GM23338 (cell line): ENCODE measurements around the gene ARHGAP10. TPM values are rescaled to one million over a fixed set of nuclear protein-coding genes. Genes with fewer than 3 reads are reported as not detected.

ENCODE experiments used
- ATAC-seq: fragments of 200-7000 bp; cut with Tn5 transposase; 3 replicates; pipeline ENCODE4 v1.9.1; 2020
- DNase-seq: peaks from one replicate; pipeline ENCODE4 v3.0.0-alpha.2; 2015; ENCODE audit warnings: low spot score
- H2AFZ ChIP-seq: fragments of 200-600 bp; sonication (generic); 2 replicates; pipeline ENCODE4 v1.8.0; 2016; ENCODE audit warnings: antibody characterized with exemption, mild to moderate bottlenecking, moderate library complexity
- H3F3A ChIP-seq: fragments of 200-600 bp; sonication (generic); replicated peaks from 2 replicates; pipeline ENCODE4 v1.8.0; 2017; ENCODE audit warnings: antibody characterized with exemption, mixed run types, low read depth
- H3K27ac ChIP-seq: fragments of 200-600 bp; sonication (generic); 2 replicates; pipeline ENCODE4 v1.6.1; 2016; ENCODE audit warnings: low read depth
- H3K27me3 ChIP-seq: fragments of 200-600 bp; sonication (generic); 2 replicates; pipeline ENCODE4 v1.8.0; 2016; ENCODE audit warnings: mild to moderate bottlenecking, mixed run types, moderate library complexity; ENCODE audit not compliant: insufficient read depth
- H3K36me3 ChIP-seq: fragments of 200-600 bp; sonication (generic); 2 replicates; pipeline ENCODE4 v1.8.0; 2016; ENCODE audit warnings: mild to moderate bottlenecking; ENCODE audit not compliant: insufficient read depth
- H3K4me1 ChIP-seq: fragments of 200-600 bp; sonication (generic); 2 replicates; pipeline ENCODE4 v1.8.0; 2016; ENCODE audit warnings: mild to moderate bottlenecking, moderate library complexity; ENCODE audit not compliant: insufficient read depth
- H3K4me2 ChIP-seq: fragments of 200-600 bp; sonication (generic); 2 replicates; pipeline ENCODE4 v1.7.1; 2017; ENCODE audit warnings: mixed run types
- H3K4me3 ChIP-seq: fragments of 200-600 bp; sonication (generic); 2 replicates; pipeline ENCODE4 v1.6.1; 2016; ENCODE audit warnings: mixed run types
- H3K79me2 ChIP-seq: fragments of 200-600 bp; sonication (generic); replicated peaks from 2 replicates; pipeline ENCODE4 v1.8.0; 2017; ENCODE audit warnings: mild to moderate bottlenecking; ENCODE audit not compliant: insufficient read depth
- H3K9me2 ChIP-seq: fragments of 200-600 bp; sonication (generic); 2 replicates; pipeline ENCODE4 v1.8.0; 2017; ENCODE audit not compliant: insufficient read depth
- H4K20me1 ChIP-seq: fragments of 200-600 bp; sonication (generic); replicated peaks from 2 replicates; pipeline ENCODE4 v1.8.0; 2017; ENCODE audit warnings: mild to moderate bottlenecking; ENCODE audit not compliant: insufficient read depth
- H3K27ac Mint-ChIP-seq: 2 replicates; pipeline ENCODE4 v1.8.0; 2020; ENCODE audit warnings: inconsistent platforms, mild to moderate bottlenecking, moderate library complexity, mixed read lengths
- H3K27me3 Mint-ChIP-seq: 3 replicates; pipeline ENCODE4 v1.8.0; 2022; ENCODE audit warnings: low read depth, mild to moderate bottlenecking, moderate library complexity, mixed read lengths, inconsistent platforms; ENCODE audit not compliant: insufficient read depth, poor library complexity
- H3K36me3 Mint-ChIP-seq: 3 replicates; pipeline ENCODE4 v1.8.0; 2021; ENCODE audit warnings: low read depth, mild to moderate bottlenecking, inconsistent platforms, moderate library complexity, mixed read lengths
- H3K4me1 Mint-ChIP-seq: 3 replicates; pipeline ENCODE4 v1.8.0; 2020; ENCODE audit warnings: mild to moderate bottlenecking, inconsistent platforms, mixed read lengths
- H3K4me3 Mint-ChIP-seq: 3 replicates; pipeline ENCODE4 v1.8.0; 2021; ENCODE audit warnings: moderate library complexity, mild to moderate bottlenecking, inconsistent platforms, mixed read lengths
- H3K9me3 Mint-ChIP-seq: 3 replicates; pipeline ENCODE4 v1.8.0; 2020; ENCODE audit warnings: moderate library complexity, mild to moderate bottlenecking, inconsistent platforms, mixed read lengths
- CREB1 ChIP-seq: fragments of 250-450 bp; sonication (Bioruptor Pico); IDR thresholded peaks from 2 replicates; pipeline ENCODE4 v1.5.0; 2020; ENCODE audit warnings: low read depth, mild to moderate bottlenecking, moderate library complexity
- EZH2phosphoT487 ChIP-seq: fragments of 200-600 bp; sonication (generic); IDR thresholded peaks from one replicate; pipeline ENCODE4 v1.8.1; 2018; ENCODE audit warnings: antibody characterized with exemption; ENCODE audit not compliant: unreplicated experiment
- STAT1 ChIP-seq: IDR thresholded peaks from one replicate; pipeline ENCODE4 v1.6.1; 2016; ENCODE audit warnings: antibody characterized with exemption; ENCODE audit not compliant: unreplicated experiment
- ZNF114 ChIP-seq: fragments of 250-450 bp; sonication (Bioruptor Pico); IDR thresholded peaks from 2 replicates; pipeline ENCODE4 v1.5.0; 2020; ENCODE audit warnings: mild to moderate bottlenecking, moderate library complexity
- ZNF331 ChIP-seq: fragments of 250-450 bp; sonication (Bioruptor Pico); IDR thresholded peaks from 2 replicates; pipeline ENCODE4 v1.5.0; 2020; ENCODE audit warnings: low read depth, mild to moderate bottlenecking, moderate library complexity
- ZNF462 ChIP-seq: fragments of 250-450 bp; sonication (Bioruptor Pico); IDR thresholded peaks from 2 replicates; pipeline ENCODE4 v1.5.0; 2020; ENCODE audit warnings: mild to moderate bottlenecking, moderate library complexity
- polyA plus RNA-seq: library from polyadenylated mRNA; unstranded; fragments of >200 nt; fragmentation: Nextera tagmentation; extraction: Ambion mirVana; gene quantifications from 2 replicates; pipeline ENCODE4 v1.2.1, GENCODE V29; 2016
- total RNA-seq: library from RNA; depleted of rRNA; stranded (reverse); fragments of >200 nt; shearing (Covaris generic); gene quantifications from 2 replicates; pipeline ENCODE4 v1.2.3, GENCODE V29; 2014
- TF ChIP-seq, protein P1 (sequence below): IDR thresholded peaks from one replicate; pipeline ENCODE4 v1.6.1; 2018; ENCODE audit warnings: antibody characterized with exemption; ENCODE audit not compliant: unreplicated experiment
- TF ChIP-seq, protein P2 (sequence below): IDR thresholded peaks from 2 replicates; pipeline ENCODE4 v1.6.1; 2016; ENCODE audit warnings: antibody characterized with exemption

Gene ARHGAP10
- total and polyA plus RNA-seq, 2 experiments from 2014 or later, result 5.1 to 6.3 TPM

DNA sequence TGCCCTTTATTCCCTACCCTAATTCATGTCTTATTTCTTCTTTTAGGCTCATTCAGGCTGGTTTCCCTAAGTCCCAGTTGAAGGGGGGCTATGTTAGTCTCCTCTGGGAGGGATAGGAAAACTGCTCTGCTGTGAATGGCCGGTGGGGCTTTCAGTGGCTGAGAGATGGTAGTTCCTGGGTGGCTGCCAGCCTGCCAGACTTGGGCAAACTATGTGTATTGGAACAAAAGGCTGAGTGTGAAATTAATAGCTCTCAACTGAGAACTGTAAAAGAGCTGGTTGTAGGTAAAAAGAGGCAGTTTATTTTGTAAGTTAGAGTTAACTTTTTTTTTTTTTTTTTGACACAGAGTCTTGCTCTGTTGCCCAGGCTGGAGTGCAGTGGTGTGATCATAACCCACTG lies 28.8 kb downstream of the ARHGAP10 start:
- Mint-ChIP-seq H3K27me3 (peaks cover 4% of the 10 kb centered on the region), H3K4me3 (no peak overlapping the region), H3K27ac (no peak overlapping the region), H3K9me3 (no peaks in the 10 kb centered on the region), H3K36me3 (no peaks in the 10 kb centered on the region), H3K4me1 (no peaks in the 10 kb centered on the region; the same call in 2 of the 3 replicates)
- Histone ChIP-seq H3K27me3 (no peaks in the 10 kb centered on the region), H3K79me2 (no peaks in the 10 kb centered on the region), H3K9me2 (no peaks in the 10 kb centered on the region), H3K36me3 (no peaks in the 10 kb centered on the region), H4K20me1 (0 out of 2 replicates have a peak, but pooled peaks cover 3% of the 10 kb centered on the region), H3K4me1 (no peaks in the 10 kb centered on the region), H3K4me3 (no peak overlapping the region), H3K4me2 (no peak overlapping the region), H3F3A (no peaks in the 10 kb centered on the region), H3K27ac (no peak overlapping the region), H2AFZ (no peak overlapping the region)
- no peak for DNase-seq
- ATAC-seq, result no peak
- no peak for TF ChIP-seq ZNF462 (CRISPR knock-in tag)
- TF ChIP-seq, protein P1, sequence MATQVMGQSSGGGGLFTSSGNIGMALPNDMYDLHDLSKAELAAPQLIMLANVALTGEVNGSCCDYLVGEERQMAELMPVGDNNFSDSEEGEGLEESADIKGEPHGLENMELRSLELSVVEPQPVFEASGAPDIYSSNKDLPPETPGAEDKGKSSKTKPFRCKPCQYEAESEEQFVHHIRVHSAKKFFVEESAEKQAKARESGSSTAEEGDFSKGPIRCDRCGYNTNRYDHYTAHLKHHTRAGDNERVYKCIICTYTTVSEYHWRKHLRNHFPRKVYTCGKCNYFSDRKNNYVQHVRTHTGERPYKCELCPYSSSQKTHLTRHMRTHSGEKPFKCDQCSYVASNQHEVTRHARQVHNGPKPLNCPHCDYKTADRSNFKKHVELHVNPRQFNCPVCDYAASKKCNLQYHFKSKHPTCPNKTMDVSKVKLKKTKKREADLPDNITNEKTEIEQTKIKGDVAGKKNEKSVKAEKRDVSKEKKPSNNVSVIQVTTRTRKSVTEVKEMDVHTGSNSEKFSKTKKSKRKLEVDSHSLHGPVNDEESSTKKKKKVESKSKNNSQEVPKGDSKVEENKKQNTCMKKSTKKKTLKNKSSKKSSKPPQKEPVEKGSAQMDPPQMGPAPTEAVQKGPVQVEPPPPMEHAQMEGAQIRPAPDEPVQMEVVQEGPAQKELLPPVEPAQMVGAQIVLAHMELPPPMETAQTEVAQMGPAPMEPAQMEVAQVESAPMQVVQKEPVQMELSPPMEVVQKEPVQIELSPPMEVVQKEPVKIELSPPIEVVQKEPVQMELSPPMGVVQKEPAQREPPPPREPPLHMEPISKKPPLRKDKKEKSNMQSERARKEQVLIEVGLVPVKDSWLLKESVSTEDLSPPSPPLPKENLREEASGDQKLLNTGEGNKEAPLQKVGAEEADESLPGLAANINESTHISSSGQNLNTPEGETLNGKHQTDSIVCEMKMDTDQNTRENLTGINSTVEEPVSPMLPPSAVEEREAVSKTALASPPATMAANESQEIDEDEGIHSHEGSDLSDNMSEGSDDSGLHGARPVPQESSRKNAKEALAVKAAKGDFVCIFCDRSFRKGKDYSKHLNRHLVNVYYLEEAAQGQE, result no peak
- TF ChIP-seq ZNF331 (CRISPR knock-in tag), result no peak
- no peak for TF ChIP-seq EZH2phosphoT487
- TF ChIP-seq CREB1 (CRISPR knock-in tag), result no peak
- TF ChIP-seq ZNF114 (CRISPR knock-in tag), result no peak
- TF ChIP-seq STAT1, result no peak
- TF ChIP-seq, protein P2, sequence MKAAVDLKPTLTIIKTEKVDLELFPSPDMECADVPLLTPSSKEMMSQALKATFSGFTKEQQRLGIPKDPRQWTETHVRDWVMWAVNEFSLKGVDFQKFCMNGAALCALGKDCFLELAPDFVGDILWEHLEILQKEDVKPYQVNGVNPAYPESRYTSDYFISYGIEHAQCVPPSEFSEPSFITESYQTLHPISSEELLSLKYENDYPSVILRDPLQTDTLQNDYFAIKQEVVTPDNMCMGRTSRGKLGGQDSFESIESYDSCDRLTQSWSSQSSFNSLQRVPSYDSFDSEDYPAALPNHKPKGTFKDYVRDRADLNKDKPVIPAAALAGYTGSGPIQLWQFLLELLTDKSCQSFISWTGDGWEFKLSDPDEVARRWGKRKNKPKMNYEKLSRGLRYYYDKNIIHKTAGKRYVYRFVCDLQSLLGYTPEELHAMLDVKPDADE, result no peak
